ENCODE results near the gene SPATA1. TPM values are rescaled to one million over a fixed set of nuclear protein-coding genes. Genes with fewer than 3 reads are reported as not detected.
"Not testable (repeated sequence)": the region's sequence is repeated elsewhere in the genome, so short reads cannot be mapped to it uniquely, and the experiment has no call there.

The SPATA1 gene
- total RNA-seq, 1 donor from 2014 or later, result 1.0 TPM

- not testable (repeated sequence) for H3K27ac ChIP-seq (ENCODE audit: low read depth, low read length); H3K4me3 ChIP-seq (ENCODE audit: low read length in 3 of 3); H3K9me3 ChIP-seq (ENCODE audit: control insufficient read depth in 3 of 3, low read length in 3 of 3); H3K27me3 ChIP-seq (ENCODE audit: control insufficient read depth in 3 of 3, insufficient read depth in 3 of 3, low read length in 3 of 3); H3K36me3 ChIP-seq (ENCODE audit: control insufficient read depth in 3 of 3, insufficient read depth in 3 of 3, low read length in 3 of 3); H3K9ac ChIP-seq (ENCODE audit: low read depth in 1 of 3, low read length in 3 of 3)
- peaks cover 16 to 28% (median 18%) of the 10 kb centered on the region in 3 donors for H3K4me1 ChIP-seq (ENCODE audit: control insufficient read depth in 3 of 3, insufficient read depth in 3 of 3, low read length in 3 of 3)
Measured at GRCh38 chr1:84507887-84508286, 1.7 kb downstream of the SPATA1 start.

DNA sequence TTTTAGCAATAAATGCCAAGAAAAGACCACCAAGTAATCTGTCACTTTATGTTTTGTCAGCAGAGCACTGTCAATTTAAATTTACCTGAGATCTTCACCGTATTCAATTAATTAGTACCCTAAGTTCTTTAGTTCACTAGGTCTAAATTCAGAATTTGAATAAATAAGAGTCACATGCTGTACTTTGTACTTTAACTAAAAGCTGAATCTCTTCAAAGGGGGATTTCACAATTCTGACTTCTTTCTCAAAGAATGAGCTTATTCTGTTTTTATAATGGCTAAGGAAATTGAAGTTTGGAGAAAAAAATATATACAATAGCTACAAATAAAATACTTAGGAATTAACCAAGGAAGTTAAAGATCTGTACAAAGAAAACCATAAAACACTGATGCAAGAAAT lies 2.3 kb downstream of the SPATA1 start:
- Histone ChIP-seq H3K27me3 (ENCODE audit: control insufficient read depth in 3 of 3, insufficient read depth in 3 of 3, low read length in 3 of 3) (no peaks in the 10 kb centered on the region), H3K36me3 (ENCODE audit: control insufficient read depth in 3 of 3, insufficient read depth in 3 of 3, low read length in 3 of 3) (no peaks in the 10 kb centered on the region), H3K9ac (ENCODE audit: low read depth in 1 of 3, low read length in 3 of 3) (no peak overlapping the region), H3K27ac (ENCODE audit: low read depth, low read length) (no peak overlapping the region), H3K4me1 (ENCODE audit: control insufficient read depth in 3 of 3, insufficient read depth in 3 of 3, low read length in 3 of 3) (peaks cover 11 to 22% (median 13%) of the 10 kb centered on the region in 3 donors), H3K4me3 (ENCODE audit: low read length in 3 of 3) (no peak overlapping the region), H3K9me3 (ENCODE audit: control insufficient read depth in 3 of 3, low read length in 3 of 3) (no peaks in the 10 kb centered on the region)

GRCh38 chr1:84509029-84509428 lies 2.8 kb downstream of the SPATA1 start:
- no peak overlapping the region for H3K9ac ChIP-seq (ENCODE audit: low read depth in 1 of 3, low read length in 3 of 3)
- peaks cover 7 to 16% (median 8%) of the 10 kb centered on the region in 3 donors for H3K4me1 ChIP-seq (ENCODE audit: control insufficient read depth in 3 of 3, insufficient read depth in 3 of 3, low read length in 3 of 3)
- no peaks in the 10 kb centered on the region for H3K9me3 ChIP-seq (ENCODE audit: control insufficient read depth in 3 of 3, low read length in 3 of 3)
- H3K4me3 ChIP-seq (ENCODE audit: low read length in 3 of 3), result peak overlapping the region in 1 of 3 donors; percentile 9
- H3K27me3 ChIP-seq (ENCODE audit: control insufficient read depth in 3 of 3, insufficient read depth in 3 of 3, low read length in 3 of 3), result no peaks in the 10 kb centered on the region
- no peaks in the 10 kb centered on the region for H3K36me3 ChIP-seq (ENCODE audit: control insufficient read depth in 3 of 3, insufficient read depth in 3 of 3, low read length in 3 of 3)
- no peak overlapping the region for H3K27ac ChIP-seq (ENCODE audit: low read depth, low read length)

DNA sequence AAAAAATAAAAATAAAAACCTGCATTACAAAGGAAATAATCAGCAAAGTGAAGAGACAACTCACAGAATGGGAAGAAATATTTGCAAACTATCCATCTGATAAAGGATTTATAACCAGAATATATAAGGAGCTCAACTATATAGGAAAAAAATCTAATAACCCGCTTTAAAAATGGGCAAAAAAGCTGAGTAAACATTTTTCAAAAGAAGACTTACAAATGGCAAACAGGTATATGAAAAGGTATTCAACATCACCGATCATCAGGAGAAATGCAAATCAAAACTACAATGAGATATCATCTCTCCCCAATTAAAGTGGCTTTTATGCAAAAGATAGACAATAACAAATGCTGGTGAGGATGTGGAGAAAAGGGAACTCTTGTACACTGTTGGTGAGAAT lies 4.0 kb downstream of the SPATA1 start:
- H3K27me3 ChIP-seq (ENCODE audit: control insufficient read depth in 3 of 3, insufficient read depth in 3 of 3, low read length in 3 of 3), result no peaks in the 10 kb centered on the region
- no peak overlapping the region for H3K27ac ChIP-seq (ENCODE audit: low read depth, low read length)
- H3K4me3 ChIP-seq (ENCODE audit: low read length in 3 of 3), result no peak overlapping the region
- no peak overlapping the region for H3K9ac ChIP-seq (ENCODE audit: low read depth in 1 of 3, low read length in 3 of 3)
- H3K36me3 ChIP-seq (ENCODE audit: control insufficient read depth in 3 of 3, insufficient read depth in 3 of 3, low read length in 3 of 3), result no peaks in the 10 kb centered on the region
- no peaks in the 10 kb centered on the region for H3K9me3 ChIP-seq (ENCODE audit: control insufficient read depth in 3 of 3, low read length in 3 of 3)
- H3K4me1 ChIP-seq (ENCODE audit: control insufficient read depth in 3 of 3, insufficient read depth in 3 of 3, low read length in 3 of 3), result peaks cover 0 to 6% (median 0%) of the 10 kb centered on the region in 3 donors

GRCh38 chr1:84510668-84511067 lies 4.5 kb downstream of the SPATA1 start:
- Histone ChIP-seq H3K9me3 (ENCODE audit: control insufficient read depth in 3 of 3, low read length in 3 of 3) (no peaks in the 10 kb centered on the region), H3K4me3 (ENCODE audit: low read length in 3 of 3) (no peak overlapping the region), H3K4me1 (ENCODE audit: control insufficient read depth in 3 of 3, insufficient read depth in 3 of 3, low read length in 3 of 3) (peaks cover 0 to 4% (median 0%) of the 10 kb centered on the region in 3 donors), H3K36me3 (ENCODE audit: control insufficient read depth in 3 of 3, insufficient read depth in 3 of 3, low read length in 3 of 3) (no peaks in the 10 kb centered on the region), H3K9ac (ENCODE audit: low read depth in 1 of 3, low read length in 3 of 3) (no peak overlapping the region), H3K27ac (ENCODE audit: low read depth, low read length) (no peak overlapping the region), H3K27me3 (ENCODE audit: control insufficient read depth in 3 of 3, insufficient read depth in 3 of 3, low read length in 3 of 3) (no peaks in the 10 kb centered on the region)

GRCh38 chr1:84524590-84524989 lies 18.4 kb downstream of the SPATA1 start:
- no peaks in the 10 kb centered on the region for H3K9me3 ChIP-seq (ENCODE audit: control insufficient read depth in 3 of 3, low read length in 3 of 3)
- H3K4me1 ChIP-seq (ENCODE audit: control insufficient read depth in 3 of 3, insufficient read depth in 3 of 3, low read length in 3 of 3), result peaks cover 0 to 3% (median 0%) of the 10 kb centered on the region in 3 donors
- H3K27ac ChIP-seq (ENCODE audit: low read depth, low read length), result no peak overlapping the region
- H3K4me3 ChIP-seq (ENCODE audit: low read length in 3 of 3), result no peak overlapping the region
- H3K36me3 ChIP-seq (ENCODE audit: control insufficient read depth in 3 of 3, insufficient read depth in 3 of 3, low read length in 3 of 3), result no peaks in the 10 kb centered on the region
- no peaks in the 10 kb centered on the region for H3K27me3 ChIP-seq (ENCODE audit: control insufficient read depth in 3 of 3, insufficient read depth in 3 of 3, low read length in 3 of 3)
- H3K9ac ChIP-seq (ENCODE audit: low read depth in 1 of 3, low read length in 3 of 3), result no peak overlapping the region

- no peak overlapping the region for H3K4me3 ChIP-seq (ENCODE audit: low read length in 3 of 3)
- no peaks in the 10 kb centered on the region for H3K9me3 ChIP-seq (ENCODE audit: control insufficient read depth in 3 of 3, low read length in 3 of 3)
- H3K27ac ChIP-seq (ENCODE audit: low read depth, low read length), result no peak overlapping the region
- H3K27me3 ChIP-seq (ENCODE audit: control insufficient read depth in 3 of 3, insufficient read depth in 3 of 3, low read length in 3 of 3), result no peaks in the 10 kb centered on the region
- no peak overlapping the region for H3K9ac ChIP-seq (ENCODE audit: low read depth in 1 of 3, low read length in 3 of 3)
- peaks cover 0 to 3% (median 0%) of the 10 kb centered on the region in 3 donors for H3K4me1 ChIP-seq (ENCODE audit: control insufficient read depth in 3 of 3, insufficient read depth in 3 of 3, low read length in 3 of 3)
- no peaks in the 10 kb centered on the region for H3K36me3 ChIP-seq (ENCODE audit: control insufficient read depth in 3 of 3, insufficient read depth in 3 of 3, low read length in 3 of 3)
Measured at GRCh38 chr1:84525779-84526178, 19.6 kb downstream of the SPATA1 start.

GRCh38 chr1:84538599-84538998 lies 32.4 kb downstream of the SPATA1 start:
- H3K27me3 ChIP-seq (ENCODE audit: control insufficient read depth in 3 of 3, insufficient read depth in 3 of 3, low read length in 3 of 3), result no peaks in the 10 kb centered on the region
- peaks cover 0 to 2% (median 0%) of the 10 kb centered on the region in 3 donors for H3K36me3 ChIP-seq (ENCODE audit: control insufficient read depth in 3 of 3, insufficient read depth in 3 of 3, low read length in 3 of 3)
- no peaks in the 10 kb centered on the region for H3K9me3 ChIP-seq (ENCODE audit: control insufficient read depth in 3 of 3, low read length in 3 of 3)
- no peak overlapping the region for H3K27ac ChIP-seq (ENCODE audit: low read depth, low read length)
- H3K9ac ChIP-seq (ENCODE audit: low read depth in 1 of 3, low read length in 3 of 3), result no peak overlapping the region
- H3K4me1 ChIP-seq (ENCODE audit: control insufficient read depth in 3 of 3, insufficient read depth in 3 of 3, low read length in 3 of 3), result no peaks in the 10 kb centered on the region
- no peak overlapping the region for H3K4me3 ChIP-seq (ENCODE audit: low read length in 3 of 3)

- H3K27me3 ChIP-seq (ENCODE audit: control insufficient read depth in 3 of 3, insufficient read depth in 3 of 3, low read length in 3 of 3), result no peaks in the 10 kb centered on the region
- no peaks in the 10 kb centered on the region for H3K9me3 ChIP-seq (ENCODE audit: control insufficient read depth in 3 of 3, low read length in 3 of 3)
- no peak overlapping the region for H3K27ac ChIP-seq (ENCODE audit: low read depth, low read length)
- H3K4me1 ChIP-seq (ENCODE audit: control insufficient read depth in 3 of 3, insufficient read depth in 3 of 3, low read length in 3 of 3), result no peaks in the 10 kb centered on the region
- no peak overlapping the region for H3K4me3 ChIP-seq (ENCODE audit: low read length in 3 of 3)
- peaks cover 0 to 2% (median 0%) of the 10 kb centered on the region in 3 donors for H3K36me3 ChIP-seq (ENCODE audit: control insufficient read depth in 3 of 3, insufficient read depth in 3 of 3, low read length in 3 of 3)
- H3K9ac ChIP-seq (ENCODE audit: low read depth in 1 of 3, low read length in 3 of 3), result no peak overlapping the region
Measured at GRCh38 chr1:84539972-84540371, 33.8 kb downstream of the SPATA1 start.

GRCh38 chr1:84540759-84541158 lies 34.6 kb downstream of the SPATA1 start:
- Histone ChIP-seq H3K27ac (ENCODE audit: low read depth, low read length) (no peak overlapping the region), H3K27me3 (ENCODE audit: control insufficient read depth in 3 of 3, insufficient read depth in 3 of 3, low read length in 3 of 3) (no peaks in the 10 kb centered on the region), H3K9me3 (ENCODE audit: control insufficient read depth in 3 of 3, low read length in 3 of 3) (no peaks in the 10 kb centered on the region), H3K4me3 (ENCODE audit: low read length in 3 of 3) (no peak overlapping the region), H3K4me1 (ENCODE audit: control insufficient read depth in 3 of 3, insufficient read depth in 3 of 3, low read length in 3 of 3) (no peaks in the 10 kb centered on the region), H3K9ac (ENCODE audit: low read depth in 1 of 3, low read length in 3 of 3) (no peak overlapping the region), H3K36me3 (ENCODE audit: control insufficient read depth in 3 of 3, insufficient read depth in 3 of 3, low read length in 3 of 3) (peaks cover 0 to 2% (median 0%) of the 10 kb centered on the region in 3 donors)

DNA sequence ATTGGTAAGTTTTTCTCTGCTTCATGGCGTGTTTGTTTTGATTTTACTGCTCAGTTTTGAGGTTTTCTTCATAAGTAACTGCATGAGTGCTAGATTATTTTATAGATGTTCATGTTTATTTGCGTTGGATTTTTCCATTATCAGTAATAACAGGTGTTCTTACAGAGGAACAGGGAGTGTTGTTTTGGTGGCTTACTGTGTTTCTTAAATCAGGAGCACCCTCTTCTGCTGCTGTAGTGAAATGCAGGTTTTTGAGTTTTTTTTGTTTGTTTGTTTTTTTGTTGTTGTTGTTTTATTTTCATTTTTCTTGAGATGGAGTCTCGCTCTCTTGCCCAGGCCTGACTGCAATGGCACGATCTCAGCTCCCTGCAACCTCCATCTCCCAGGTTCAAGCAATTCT lies 35.5 kb downstream of the SPATA1 start:
- H3K27ac ChIP-seq (ENCODE audit: low read depth, low read length), result no peak overlapping the region
- H3K4me3 ChIP-seq (ENCODE audit: low read length in 3 of 3), result no peak overlapping the region
- no peaks in the 10 kb centered on the region for H3K4me1 ChIP-seq (ENCODE audit: control insufficient read depth in 3 of 3, insufficient read depth in 3 of 3, low read length in 3 of 3)
- no peaks in the 10 kb centered on the region for H3K9me3 ChIP-seq (ENCODE audit: control insufficient read depth in 3 of 3, low read length in 3 of 3)
- H3K27me3 ChIP-seq (ENCODE audit: control insufficient read depth in 3 of 3, insufficient read depth in 3 of 3, low read length in 3 of 3), result no peaks in the 10 kb centered on the region
- H3K36me3 ChIP-seq (ENCODE audit: control insufficient read depth in 3 of 3, insufficient read depth in 3 of 3, low read length in 3 of 3), result peaks cover 0 to 2% (median 0%) of the 10 kb centered on the region in 3 donors
- no peak overlapping the region for H3K9ac ChIP-seq (ENCODE audit: low read depth in 1 of 3, low read length in 3 of 3)

All from skeletal muscle tissue (tissue), 4 donors.